ENCODE data around the gene IL6R.
"Not testable (repeated sequence)": the region's sequence is repeated elsewhere in the genome, so short reads cannot be mapped to it uniquely, and the experiment has no call there.

IL6R gene

DNA sequence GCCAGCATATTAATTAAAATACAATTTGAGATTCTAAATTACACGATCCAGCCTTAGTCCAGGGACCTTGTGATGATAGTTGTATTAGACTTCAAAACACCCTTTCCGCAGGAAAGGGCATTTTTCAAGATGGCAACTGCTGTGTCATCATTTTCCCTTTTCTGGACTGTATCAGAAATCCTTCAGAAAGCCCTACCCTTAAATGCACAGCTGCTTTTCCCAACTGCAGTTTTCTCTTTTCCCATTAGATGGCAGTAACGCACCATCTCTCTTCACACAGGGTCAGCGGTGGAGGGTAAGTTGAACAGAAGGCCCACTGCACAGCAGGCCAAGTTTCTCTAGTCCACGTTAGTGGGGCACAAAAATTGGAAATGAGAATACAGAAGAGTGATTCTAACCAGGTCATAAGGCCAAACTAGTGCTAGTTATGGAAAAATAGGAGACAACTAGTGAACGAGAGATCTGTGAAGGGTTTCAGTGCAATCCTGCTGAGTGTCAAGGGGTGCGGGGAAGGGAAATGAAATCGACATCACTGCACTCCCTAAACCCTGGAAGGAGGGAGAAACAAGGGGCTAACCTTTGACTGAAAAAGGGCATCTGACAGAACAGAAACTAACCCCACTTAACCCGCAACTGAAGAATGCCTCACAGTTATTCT is 74.8 kb downstream of the IL6R start:
- DNase-seq (ENCODE audit: low read depth in 1 of 2, low spot score in 1 of 2) = no peak

DNA sequence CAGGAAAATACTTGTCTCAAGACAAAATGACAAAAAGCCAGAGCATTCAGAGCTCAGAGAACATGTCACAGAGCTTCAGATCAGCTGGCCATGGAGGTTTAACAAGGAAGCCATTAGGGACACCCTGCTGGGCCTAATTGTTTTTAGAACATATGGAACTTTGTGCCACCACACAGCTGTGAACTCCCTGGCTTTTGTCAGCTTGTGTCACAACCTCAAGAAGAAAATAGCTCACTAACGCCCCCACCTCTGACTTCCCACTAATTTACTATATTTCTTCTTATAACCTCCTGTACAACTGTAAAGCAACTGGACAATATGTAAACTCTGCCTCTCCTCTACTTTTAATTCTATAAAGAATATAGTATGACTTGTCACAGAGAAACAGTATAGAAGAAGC is 75.9 kb downstream of the IL6R start:
- no peak for DNase-seq (ENCODE audit: low read depth in 1 of 2, low spot score in 1 of 2)

DNA sequence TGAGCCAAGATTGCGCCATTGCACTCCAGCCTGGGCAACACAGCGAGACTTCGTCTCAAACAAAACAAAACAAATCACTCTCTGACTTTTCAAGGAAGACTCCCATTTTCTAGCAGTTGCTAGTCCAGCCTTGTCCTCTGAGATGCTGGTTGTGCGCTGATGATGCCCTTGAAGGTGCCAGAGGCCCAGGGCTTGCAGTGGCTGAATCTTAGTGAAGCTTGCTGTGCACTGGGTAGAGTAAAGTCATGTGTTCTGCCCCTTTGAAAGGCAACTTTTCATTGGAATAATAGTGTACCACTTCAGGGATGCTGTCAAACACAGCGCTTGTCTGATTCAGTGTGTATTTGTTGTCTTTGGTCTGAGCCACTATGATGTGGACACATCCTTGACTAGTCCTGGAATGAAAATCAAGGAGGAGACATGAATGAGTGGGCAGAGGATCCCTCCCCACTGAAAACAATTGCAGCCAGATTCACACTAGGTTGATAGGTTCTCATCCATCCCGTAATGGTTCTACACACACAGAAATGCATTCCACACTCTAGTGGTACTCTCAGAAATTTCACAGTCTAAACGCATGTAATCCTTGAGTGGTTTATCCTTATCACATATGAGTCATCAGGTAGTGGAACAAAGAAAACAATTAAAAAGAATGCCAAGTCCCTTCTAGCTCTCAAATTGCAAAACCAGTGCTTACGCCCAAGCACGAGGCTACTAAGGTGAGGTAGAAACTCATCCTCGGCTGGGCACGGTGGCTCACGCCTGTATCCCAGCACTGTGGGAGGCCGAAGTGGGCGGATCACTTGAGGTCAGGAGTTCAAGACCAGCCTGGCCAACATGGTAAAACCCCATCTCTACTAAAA is 79.0 kb downstream of the IL6R start:
- DNase-seq (ENCODE audit: low read depth in 1 of 2, low spot score in 1 of 2) = no peak

DNA sequence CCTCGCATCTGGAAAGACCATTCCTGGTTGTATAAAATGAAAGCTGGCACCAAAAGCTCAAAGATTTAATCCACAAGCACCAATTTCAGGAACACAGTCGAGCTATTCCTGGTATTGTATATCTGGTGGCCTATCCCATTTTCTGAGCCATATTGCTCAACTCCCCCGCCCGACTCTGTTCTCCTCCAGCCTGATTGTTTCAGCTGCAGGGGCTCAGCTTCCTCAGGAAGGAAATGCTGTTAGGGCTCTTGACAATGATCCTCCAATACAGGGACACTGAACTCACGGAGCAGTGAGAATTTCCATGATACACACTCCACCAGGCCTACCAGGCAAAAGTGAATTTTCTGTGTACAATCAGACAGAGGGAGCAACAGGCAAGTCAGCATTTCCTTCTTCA is 80.0 kb downstream of the IL6R start:
- DNase-seq (ENCODE audit: low read depth in 1 of 2, low spot score in 1 of 2) = no peak

DNA sequence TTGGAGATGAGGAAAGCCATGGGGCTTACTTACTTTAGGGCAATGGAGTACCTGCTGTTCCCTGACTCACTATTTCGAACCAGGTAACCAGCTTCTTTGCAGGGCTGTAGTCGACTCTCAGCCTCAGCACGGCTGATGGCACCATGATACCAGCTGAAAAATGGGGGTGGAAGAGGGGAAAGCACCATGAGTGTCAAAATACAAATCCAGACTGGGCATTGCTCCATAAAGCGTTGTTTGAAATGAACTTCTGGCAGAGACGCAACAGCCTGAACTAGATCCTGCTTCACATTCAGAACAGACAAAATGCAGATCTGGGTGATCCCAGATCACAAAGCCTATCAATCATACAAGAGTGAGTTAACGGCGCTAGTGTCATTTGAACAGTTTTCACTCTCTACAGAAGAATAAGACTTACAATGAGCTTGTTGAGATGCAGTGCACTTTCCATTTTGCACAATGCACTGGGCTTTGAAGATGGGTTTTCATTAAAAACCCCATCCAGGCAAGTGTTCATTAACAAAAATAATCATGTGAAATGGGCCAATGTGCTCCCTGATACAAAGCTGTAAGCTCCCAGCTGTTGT is 80.9 kb downstream of the IL6R start:
- no peak for DNase-seq (ENCODE audit: low read depth in 1 of 2, low spot score in 1 of 2)

DNA sequence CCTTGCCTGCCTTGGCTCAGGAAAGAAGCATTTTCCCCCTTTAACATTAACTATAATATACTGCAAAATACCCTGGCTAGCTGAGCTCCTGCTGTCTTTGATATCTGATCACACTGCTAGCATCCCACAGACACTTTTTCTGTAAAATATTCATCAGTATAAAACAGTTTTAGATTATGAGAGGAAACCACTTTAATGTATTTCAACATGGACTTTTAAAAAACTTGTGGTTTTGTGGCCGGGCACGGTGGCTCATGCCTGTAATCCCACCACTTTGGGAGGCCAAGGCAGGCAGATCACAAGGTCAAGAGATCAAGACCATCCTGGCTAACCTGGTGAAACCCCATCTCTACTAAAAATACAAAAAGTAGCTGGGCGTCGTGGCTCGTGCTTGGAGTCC is 81.6 kb downstream of the IL6R start:
- DNase-seq (ENCODE audit: low read depth in 1 of 2, low spot score in 1 of 2) = not testable (repeated sequence)

DNA sequence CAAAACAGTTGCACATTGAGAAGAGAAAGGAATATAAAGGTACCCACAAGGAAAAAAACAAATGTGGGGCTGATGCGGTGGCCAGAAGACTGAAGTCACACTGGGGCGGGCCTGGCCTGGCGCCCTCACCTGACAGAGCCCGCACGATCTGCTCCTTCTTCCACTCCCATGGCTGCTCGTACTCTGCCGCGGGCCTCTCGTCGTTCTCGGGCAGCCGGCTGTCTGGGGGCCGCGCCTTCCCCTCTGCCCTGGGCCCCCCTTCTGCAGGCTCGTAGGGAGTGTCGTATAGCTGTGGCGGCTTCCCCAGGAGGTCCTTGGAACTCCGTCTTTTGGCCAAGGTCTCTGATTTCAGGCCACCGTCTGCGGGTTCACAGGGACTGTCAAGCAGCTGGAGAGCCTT is 83.8 kb downstream of the IL6R start:
- no peak for DNase-seq (ENCODE audit: low read depth in 1 of 2, low spot score in 1 of 2)

DNA sequence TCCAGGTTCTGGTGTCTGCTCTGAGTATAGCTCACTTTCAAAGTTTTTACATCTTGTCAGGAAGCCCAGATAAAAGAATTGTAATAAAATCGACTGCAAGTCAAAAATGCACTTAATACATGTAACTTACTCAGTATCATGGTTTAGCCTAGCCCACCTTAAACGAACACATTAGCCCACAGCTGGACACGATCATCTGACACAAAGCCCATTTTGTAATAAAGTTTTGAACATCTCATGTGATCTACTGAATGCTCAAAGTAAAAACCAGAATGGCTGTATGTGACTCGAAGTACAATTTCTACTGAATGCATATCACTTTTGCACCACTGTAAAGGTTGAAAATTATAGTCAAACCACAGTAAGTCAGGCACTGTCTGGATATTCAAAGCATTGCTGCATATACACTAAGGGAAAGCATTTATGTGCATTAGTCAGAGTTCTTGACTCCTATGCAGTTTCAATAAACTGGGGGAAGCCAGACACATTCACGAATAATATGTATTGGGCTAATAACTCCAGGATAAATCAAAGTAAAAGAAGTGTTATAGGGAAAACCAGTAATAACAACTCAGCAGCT is 84.6 kb downstream of the IL6R start:
- DNase-seq (ENCODE audit: low read depth in 1 of 2, low spot score in 1 of 2) = no peak

DNA sequence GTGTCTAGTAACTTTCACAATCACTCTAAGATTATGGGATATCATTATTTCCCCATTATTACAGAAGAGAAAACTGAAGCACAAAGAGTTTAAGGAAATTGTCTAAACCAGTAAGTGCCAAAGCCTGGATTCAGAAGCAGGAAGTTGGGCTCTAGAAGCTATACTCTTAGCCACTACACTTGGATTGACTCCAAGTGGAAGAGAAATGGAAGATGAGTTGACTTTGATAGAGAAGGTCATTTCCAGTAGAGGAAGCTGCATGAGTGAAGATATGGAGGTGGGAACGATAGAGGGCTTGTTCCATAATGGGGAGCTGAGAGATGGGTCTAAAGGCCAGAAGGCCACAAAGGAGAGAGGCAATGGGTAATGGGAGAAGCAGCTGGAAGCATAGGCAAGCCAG is 85.2 kb downstream of the IL6R start:
- no peak for DNase-seq (ENCODE audit: low read depth in 1 of 2, low spot score in 1 of 2)

DNA sequence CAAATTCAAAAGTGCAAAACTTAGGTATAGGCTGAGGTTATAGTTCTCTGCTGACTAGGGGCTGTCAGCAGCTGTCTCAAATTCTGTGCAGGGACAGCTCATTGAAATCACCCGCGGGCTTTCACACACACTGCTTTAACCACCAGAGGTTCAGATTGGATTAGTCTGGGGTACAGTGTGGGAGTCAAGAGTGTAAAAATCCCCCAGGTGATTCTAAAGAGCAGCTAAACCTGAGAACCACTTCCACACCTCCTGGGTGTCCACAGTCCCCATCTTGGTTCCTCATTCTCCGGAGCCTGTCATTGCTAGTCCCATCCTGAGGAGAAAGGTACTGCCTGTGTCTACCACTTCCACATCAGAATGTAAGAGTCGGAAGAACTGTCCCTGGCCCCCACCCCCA is 87.0 kb downstream of the IL6R start:
- DNase-seq (ENCODE audit: low read depth in 1 of 2, low spot score in 1 of 2) = no peak

DNA sequence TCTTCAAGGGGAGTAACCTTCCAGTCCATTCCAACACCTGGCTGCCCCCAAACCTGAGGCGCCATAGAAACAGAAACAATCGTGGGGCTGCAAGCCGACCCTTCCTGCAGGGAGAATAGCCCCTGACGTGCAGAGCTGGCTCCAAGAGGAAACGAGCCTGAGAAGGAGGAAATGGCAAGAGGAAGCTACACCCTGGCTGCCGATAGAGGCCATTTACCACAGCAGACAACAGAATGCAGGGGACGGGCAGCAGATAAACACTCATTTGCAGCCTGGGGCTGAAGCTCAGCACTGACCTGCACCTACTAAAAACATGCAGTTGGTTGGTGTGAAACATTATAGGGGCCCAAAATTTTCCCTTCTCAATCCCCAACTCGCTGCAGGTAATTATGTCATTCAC is 88.1 kb downstream of the IL6R start:
- DNase-seq (ENCODE audit: low read depth in 1 of 2, low spot score in 1 of 2) = no peak

DNA sequence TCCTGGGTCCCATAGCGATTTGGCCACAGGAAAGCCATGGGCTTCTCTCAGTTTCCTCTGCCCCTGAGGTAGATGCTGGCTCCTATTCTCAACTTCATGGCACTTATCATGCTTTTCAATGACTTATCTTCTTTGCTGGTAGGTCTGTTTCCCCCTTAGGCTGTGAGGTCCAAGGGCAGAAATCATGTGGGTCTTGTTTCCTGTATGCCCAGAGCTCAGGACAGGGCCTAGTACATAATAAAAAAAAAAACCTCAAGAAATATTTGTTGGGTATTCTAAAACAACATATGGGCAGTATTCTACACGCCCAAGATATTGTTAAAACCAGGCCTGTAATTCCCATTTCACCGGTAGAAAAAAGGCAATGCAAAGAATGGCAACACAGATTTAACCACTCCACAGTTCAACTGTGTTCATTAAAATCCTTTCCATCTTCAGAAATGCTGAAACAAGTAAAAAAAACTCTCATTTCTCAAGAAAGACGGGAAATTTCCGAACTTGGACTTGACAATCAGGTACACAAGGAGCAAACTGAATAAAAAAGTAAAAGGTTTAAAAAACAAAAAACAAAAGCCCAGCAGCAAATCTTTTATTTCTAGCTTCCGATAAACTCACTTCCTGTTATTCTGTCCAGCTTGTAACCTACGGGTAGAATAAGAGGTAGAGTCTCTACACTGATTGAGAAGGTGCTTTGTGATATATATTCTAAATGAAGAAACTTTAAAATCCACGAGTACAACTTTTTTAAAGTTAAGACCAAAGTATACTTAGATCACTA is 90.5 kb downstream of the IL6R start:
- DNase-seq (ENCODE audit: low read depth in 1 of 2, low spot score in 1 of 2) = no peak

DNA sequence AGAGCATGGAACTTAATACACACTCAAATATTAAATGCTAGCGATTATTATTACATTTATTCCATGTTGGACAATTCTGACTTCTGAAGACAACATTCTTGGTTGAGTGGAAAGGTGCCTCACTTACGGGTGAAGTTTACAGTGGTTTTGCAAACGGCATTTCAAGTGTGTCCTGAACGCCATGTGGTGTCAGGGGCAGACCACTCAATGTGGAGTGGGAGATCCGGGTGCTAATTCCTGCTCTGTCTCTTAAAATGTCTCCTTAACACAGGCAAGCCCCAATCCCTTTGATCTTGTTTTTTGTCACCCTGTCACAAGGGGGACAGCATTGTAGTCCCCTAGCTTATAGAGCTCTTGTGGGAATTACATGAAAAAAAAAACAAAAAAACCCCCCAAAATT is 91.2 kb downstream of the IL6R start:
- no peak for DNase-seq (ENCODE audit: low read depth in 1 of 2, low spot score in 1 of 2)

DNA sequence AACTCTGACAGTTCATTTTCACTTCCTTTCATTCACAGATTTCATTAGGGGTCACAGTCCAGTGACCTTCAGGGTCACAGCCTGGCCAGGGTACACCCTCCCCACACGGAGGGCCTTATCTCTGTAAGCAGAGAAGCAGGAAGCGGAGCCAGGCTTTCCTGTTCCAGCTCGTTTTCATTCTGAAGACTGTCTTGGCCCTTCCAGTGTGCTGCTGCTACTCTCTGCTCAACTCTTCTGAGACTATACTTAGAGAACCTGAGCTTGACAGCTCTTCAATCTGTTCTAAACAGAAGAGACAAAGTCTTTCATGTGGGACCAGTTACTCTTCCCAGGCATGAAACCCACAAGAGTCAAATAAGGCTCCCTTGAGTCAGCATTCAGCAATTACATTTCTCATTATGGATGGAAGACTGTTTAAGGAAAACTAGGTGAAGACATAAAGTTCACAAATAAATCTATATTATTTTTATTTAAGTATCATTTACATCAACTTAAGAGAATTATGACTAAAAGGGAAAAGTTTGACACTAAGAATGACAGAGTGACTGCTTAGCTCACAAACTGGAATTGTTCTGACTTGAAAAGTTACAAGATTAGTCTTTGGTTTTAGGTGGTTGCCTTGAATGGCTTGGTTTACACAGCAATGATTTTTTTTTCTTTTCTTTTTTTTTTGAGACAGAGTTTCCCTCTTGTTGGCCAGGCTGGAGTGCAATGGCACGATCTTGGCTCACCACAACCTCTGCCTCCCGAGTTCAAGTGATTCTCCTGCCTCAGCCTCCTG is 92.1 kb downstream of the IL6R start:
- DNase-seq (ENCODE audit: low read depth in 1 of 2, low spot score in 1 of 2) = no peak

DNA sequence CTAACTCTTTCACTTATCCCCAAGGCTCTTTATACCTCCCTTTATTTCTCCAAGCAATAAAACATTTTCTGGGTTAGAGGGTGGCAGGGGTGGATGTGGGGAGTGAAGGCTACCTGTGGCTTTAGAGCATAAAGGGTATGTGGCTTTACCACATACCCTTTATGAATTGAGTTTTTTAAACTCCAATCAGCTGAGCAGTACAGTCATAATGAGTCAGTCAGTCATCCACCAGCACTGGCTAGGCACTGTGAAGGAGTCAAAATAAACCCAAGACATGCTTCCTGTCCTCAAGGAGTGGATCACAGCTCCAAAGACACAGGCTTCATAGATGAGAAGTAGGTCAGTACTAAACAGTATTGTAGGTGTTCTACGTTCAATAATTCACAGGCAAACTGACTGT is 94.3 kb downstream of the IL6R start:
- no peak for DNase-seq (ENCODE audit: low read depth in 1 of 2, low spot score in 1 of 2)

DNA sequence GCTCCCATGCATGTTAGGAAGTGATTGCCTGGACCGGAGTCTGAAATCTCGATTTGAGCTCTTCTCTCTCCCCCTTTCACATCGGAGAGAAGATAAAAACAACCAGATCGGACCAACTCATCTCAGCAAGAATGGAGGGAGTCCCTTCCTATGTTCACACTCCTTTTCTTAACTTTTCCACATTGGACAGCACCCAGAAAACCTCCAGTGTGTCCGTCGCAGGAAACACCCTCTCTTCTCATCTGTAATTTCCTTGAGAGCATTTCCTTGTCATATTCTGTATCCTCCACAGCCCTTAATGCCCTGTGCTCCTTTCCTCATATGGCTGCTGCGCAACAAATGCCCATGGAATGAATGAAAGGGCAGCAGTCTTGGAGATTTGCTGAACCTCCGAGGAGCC is 95.4 kb downstream of the IL6R start:
- DNase-seq (ENCODE audit: low read depth in 1 of 2, low spot score in 1 of 2) = no peak

DNA sequence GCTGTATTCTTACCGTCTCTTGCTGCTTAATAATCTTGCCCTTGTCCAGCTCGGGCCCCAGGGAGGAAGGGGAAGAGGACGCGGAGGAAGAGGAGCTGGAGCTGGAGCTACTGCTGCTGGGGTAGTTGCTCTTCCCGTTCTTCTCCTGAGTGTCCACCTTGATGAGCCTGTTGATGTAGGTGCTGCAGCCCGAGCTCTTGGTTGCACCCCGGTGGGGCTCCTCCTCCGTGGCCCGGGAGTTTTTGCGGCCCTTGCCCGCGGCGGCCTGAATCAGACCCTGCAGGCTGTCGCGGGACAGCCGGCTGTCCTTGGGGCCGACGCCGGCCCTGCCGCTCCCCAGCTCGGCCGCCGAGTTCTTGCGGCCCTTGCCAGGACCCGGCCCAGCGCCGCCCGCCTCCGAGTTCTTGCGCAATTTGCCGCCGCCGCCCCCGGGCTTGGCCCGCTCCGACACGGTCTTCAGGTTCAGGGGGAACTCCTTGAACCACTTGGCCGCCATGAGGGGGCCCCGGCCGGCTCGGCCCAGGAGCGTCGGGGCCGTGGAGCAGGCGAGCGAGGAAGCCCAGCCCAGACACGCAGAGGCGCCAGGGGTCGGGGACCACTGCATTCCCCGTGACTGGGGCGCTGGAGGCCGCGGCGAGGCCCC is 96.4 kb downstream of the IL6R start:
- no peak for DNase-seq (ENCODE audit: low read depth in 1 of 2, low spot score in 1 of 2)

DNA sequence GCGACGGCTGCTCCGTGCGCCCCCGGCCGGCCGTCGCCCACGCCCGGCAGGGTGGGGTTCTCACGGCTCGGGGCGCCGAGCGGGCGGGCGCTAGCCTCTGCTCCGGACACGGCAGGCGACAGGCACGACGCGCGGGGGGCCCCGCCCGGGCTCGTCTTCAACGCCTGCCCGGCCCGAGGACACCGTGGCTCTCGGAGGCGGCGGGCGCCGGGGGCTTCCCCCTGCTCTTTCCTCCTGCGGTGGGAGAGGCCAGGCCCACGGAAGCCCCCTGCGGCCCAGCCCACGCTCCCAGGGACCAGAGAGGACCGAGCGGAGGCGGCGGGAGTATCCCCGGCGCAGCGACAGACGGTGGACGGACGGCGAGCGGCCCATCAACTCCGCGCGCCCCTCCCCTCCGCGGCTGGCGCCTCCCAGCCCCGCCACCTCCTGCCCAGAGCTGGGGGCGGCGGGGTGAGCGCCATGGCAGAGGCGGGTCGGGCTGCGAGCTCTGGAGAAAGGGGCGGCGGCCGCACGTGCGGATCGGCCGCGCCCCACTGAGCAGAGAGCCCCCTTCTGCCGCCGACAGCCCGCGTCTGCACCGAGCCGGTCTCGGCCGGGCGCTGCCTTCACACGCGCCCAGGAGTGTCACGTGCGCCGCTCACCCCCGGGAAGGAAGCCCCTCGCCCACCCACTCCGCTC is 97.1 kb downstream of the IL6R start, which contains the start of the genes SHE and TDRD10:
Gene SHE, minus strand, starts transcription at position 347 of the 678 bp plus-strand sequence. CDS start 386 bp downstream, outside the sequence.
Gene TDRD10, plus strand, starts transcription at position 154 of the 678 bp plus-strand sequence. CDS start 4,685 bp downstream, outside the sequence.
- no peak for DNase-seq (ENCODE audit: low read depth in 1 of 2, low spot score in 1 of 2)

DNA sequence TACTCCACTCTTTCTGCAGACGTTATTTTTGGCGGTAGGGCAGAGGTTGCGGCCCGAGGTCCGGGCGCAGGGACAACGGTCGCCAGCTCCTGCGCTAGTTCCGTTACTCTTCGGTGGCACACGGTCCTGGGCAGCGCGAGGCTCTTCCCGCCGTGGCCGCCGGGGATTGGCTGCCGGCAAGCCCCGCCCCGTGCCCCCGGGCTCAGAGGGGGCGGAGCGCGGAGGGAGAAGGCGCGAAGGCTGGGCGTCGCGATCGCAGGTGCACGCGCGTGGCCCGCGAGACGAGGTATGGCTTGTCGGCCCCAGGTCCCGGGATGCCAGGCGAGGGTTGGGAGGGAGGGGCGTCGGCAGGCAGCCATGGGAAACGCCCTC is 97.6 kb downstream of the IL6R start:
- DNase-seq (ENCODE audit: low read depth in 1 of 2, low spot score in 1 of 2) = no peak

Measured in stimulated activated CD4-positive, alpha-beta T cell treated with anti-CD3 and anti-CD28 coated beads, Interleukin-15, amount 100 ng/mL, for 1 hour (primary cell).